Measurements from ENCODE around the gene EIF4E.

DNA sequence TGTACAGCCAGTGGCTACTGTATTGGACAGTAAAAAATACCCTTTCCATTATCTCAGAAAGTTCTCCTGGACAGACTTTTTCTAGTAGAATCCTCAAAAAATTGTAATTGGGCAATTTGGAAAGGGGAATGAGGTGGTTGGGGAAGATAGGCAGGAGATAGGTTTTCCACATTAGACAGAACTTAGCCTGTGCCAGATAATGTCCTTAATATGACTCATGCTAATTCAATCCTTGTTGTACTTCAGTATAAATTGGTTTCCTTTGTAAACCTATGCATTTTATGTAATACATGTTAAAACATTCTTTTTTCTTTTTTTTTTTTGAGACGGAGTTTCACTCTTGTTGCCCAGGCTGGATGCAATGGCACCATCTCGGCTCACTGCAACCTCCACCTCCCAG lies 8.9 kb downstream of the EIF4E start:
- TF ChIP-seq, protein P1, sequence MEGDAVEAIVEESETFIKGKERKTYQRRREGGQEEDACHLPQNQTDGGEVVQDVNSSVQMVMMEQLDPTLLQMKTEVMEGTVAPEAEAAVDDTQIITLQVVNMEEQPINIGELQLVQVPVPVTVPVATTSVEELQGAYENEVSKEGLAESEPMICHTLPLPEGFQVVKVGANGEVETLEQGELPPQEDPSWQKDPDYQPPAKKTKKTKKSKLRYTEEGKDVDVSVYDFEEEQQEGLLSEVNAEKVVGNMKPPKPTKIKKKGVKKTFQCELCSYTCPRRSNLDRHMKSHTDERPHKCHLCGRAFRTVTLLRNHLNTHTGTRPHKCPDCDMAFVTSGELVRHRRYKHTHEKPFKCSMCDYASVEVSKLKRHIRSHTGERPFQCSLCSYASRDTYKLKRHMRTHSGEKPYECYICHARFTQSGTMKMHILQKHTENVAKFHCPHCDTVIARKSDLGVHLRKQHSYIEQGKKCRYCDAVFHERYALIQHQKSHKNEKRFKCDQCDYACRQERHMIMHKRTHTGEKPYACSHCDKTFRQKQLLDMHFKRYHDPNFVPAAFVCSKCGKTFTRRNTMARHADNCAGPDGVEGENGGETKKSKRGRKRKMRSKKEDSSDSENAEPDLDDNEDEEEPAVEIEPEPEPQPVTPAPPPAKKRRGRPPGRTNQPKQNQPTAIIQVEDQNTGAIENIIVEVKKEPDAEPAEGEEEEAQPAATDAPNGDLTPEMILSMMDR (IDR thresholded peaks at IDR 0.05), result no peak
- no peak for TF ChIP-seq POLR2A (IDR thresholded peaks at IDR 0.05)
